WTC11 (cell line): Measurements from ENCODE around the gene TTLL12. TPM values are rescaled to one million over a fixed set of nuclear protein-coding genes. Genes with fewer than 3 reads are reported as not detected.

Experiments
- ATAC-seq: fragments of 200-7000 bp; cut with Tn5 transposase; 2 replicates; pipeline ENCODE4 v1.10.0; 2021; ENCODE audit warnings: mild to moderate bottlenecking, moderate library complexity
- CTCF ChIA-PET: fragments of 300-600 bp; sonication (Branson Sonifier 250); formaldehyde crosslinking; loops from one replicate; lab custom pipeline; 2021; ENCODE audit warnings: antibody characterized with exemption; lab: Charles Lee
- POLR2A ChIA-PET: fragments of 350-600 bp; sonication (Branson Sonifier 250); formaldehyde crosslinking; loops from one replicate; lab custom pipeline; 2021; ENCODE audit warnings: antibody characterized with exemption; lab: Charles Lee
- DNase-seq: peaks from one replicate; pipeline ENCODE4 v3.0.0; 2021; ENCODE audit warnings: low spot score
- H3K27ac Mint-ChIP-seq: 2 replicates; pipeline ENCODE4 v1.8.0; 2021; ENCODE audit warnings: mixed read lengths
- H3K27me3 Mint-ChIP-seq: 2 replicates; pipeline ENCODE4 v1.8.0; 2021; ENCODE audit warnings: low read depth, mild to moderate bottlenecking, moderate library complexity, mixed read lengths
- H3K36me3 Mint-ChIP-seq: 2 replicates; pipeline ENCODE4 v1.8.0; 2021; ENCODE audit warnings: mixed read lengths
- H3K4me1 Mint-ChIP-seq: 2 replicates; pipeline ENCODE4 v1.8.0; 2022; ENCODE audit warnings: mixed read lengths
- H3K4me3 Mint-ChIP-seq: 2 replicates; pipeline ENCODE4 v1.8.0; 2021; ENCODE audit warnings: mild to moderate bottlenecking, moderate library complexity, mixed read lengths
- H3K9me3 Mint-ChIP-seq: 2 replicates; pipeline ENCODE4 v1.8.0; 2021; ENCODE audit warnings: mixed read lengths
- E2F4 ChIP-seq: sonication (generic); formaldehyde crosslinking; IDR thresholded peaks from 2 replicates; pipeline ENCODE4 v1.8.1; 2022; ENCODE audit warnings: low read depth, mild to moderate bottlenecking, moderate library complexity, missing genetic modification reagents, borderline replicate concordance
- ELF4 ChIP-seq: sonication (generic); formaldehyde crosslinking; IDR thresholded peaks from 2 replicates; pipeline ENCODE4 v1.8.1; 2022; ENCODE audit warnings: low read depth, mild to moderate bottlenecking, moderate library complexity, missing genetic modification reagents
- EMX1 ChIP-seq: fragments of 250-450 bp; sonication (Bioruptor Pico); IDR thresholded peaks from 2 replicates; pipeline ENCODE4 v1.8.0; 2021; ENCODE audit warnings: mild to moderate bottlenecking
- ESRRA ChIP-seq: sonication (generic); formaldehyde crosslinking; IDR thresholded peaks from 2 replicates; pipeline ENCODE4 v1.8.1; 2022; ENCODE audit warnings: mild to moderate bottlenecking, missing genetic modification reagents, borderline replicate concordance
- ETV6 ChIP-seq: sonication (generic); formaldehyde crosslinking; IDR thresholded peaks from 2 replicates; pipeline ENCODE4 v1.8.1; 2022; ENCODE audit warnings: mild to moderate bottlenecking, missing genetic modification reagents
- FOXP1 ChIP-seq: sonication (generic); formaldehyde crosslinking; IDR thresholded peaks from 2 replicates; pipeline ENCODE4 v1.8.0; 2022; ENCODE audit warnings: missing genetic modification reagents, mild to moderate bottlenecking, moderate library complexity, borderline replicate concordance
- HMGA2 ChIP-seq: fragments of 250-450 bp; sonication (Bioruptor Pico); IDR thresholded peaks from 2 replicates; pipeline ENCODE4 v1.4.0; 2021; ENCODE audit warnings: mild to moderate bottlenecking, moderate library complexity
- HMGXB4 ChIP-seq: sonication (generic); formaldehyde crosslinking; IDR thresholded peaks from 2 replicates; pipeline ENCODE4 v1.8.1; 2023; ENCODE audit warnings: mild to moderate bottlenecking, moderate library complexity, missing genetic modification reagents
- IRF2 ChIP-seq: sonication (generic); formaldehyde crosslinking; IDR thresholded peaks from 2 replicates; pipeline ENCODE4 v1.8.0; 2022; ENCODE audit warnings: low read depth, missing genetic modification reagents, borderline replicate concordance
- JUN ChIP-seq: sonication (generic); formaldehyde crosslinking; IDR thresholded peaks from 2 replicates; pipeline ENCODE4 v1.8.0; 2023; ENCODE audit warnings: mild to moderate bottlenecking, missing genetic modification reagents
- RORB ChIP-seq: fragments of 250-450 bp; sonication (Bioruptor Pico); IDR thresholded peaks from 2 replicates; pipeline ENCODE4 v1.9.0; 2021; ENCODE audit warnings: mild to moderate bottlenecking
- TEAD1 ChIP-seq: sonication (generic); formaldehyde crosslinking; IDR thresholded peaks from 2 replicates; pipeline ENCODE4 v1.8.0; 2022; ENCODE audit warnings: mild to moderate bottlenecking, missing genetic modification reagents
- TP53 ChIP-seq: sonication (generic); formaldehyde crosslinking; IDR thresholded peaks from 2 replicates; pipeline ENCODE4 v1.8.1; 2023; ENCODE audit warnings: mild to moderate bottlenecking, missing genetic modification reagents
- ZMAT4 ChIP-seq: fragments of 250-450 bp; sonication (Bioruptor Pico); IDR thresholded peaks from 2 replicates; pipeline ENCODE4 v1.9.0; 2021; ENCODE audit warnings: mild to moderate bottlenecking
- total RNA-seq: library from RNA; stranded (reverse); gene quantifications from 3 replicates; pipeline ENCODE4 v1.2.3, GENCODE V29; 2021
- TF ChIP-seq, protein P1 (sequence below): fragments of 250-450 bp; sonication (Bioruptor Pico); conservative IDR thresholded peaks from 2 replicates; pipeline ENCODE4 v1.9.0; 2021; ENCODE audit warnings: mild to moderate bottlenecking
- TF ChIP-seq, protein P2 (sequence below): sonication (generic); formaldehyde crosslinking; IDR thresholded peaks from 2 replicates; pipeline ENCODE4 v1.8.0; 2023; ENCODE audit warnings: missing genetic modification reagents
- TF ChIP-seq, protein P3 (sequence below): sonication (generic); formaldehyde crosslinking; conservative IDR thresholded peaks from 2 replicates; pipeline ENCODE4 v1.8.1; 2022; ENCODE audit warnings: mild to moderate bottlenecking, missing genetic modification reagents
- TF ChIP-seq, protein P4 (sequence below): fragments of 250-450 bp; sonication (Bioruptor Pico); IDR thresholded peaks from 2 replicates; pipeline ENCODE4 v1.9.0; 2021; ENCODE audit warnings: mild to moderate bottlenecking
- TF ChIP-seq, protein P5 (sequence below): fragments of 200-600 bp; IDR thresholded peaks from 2 replicates; pipeline ENCODE4 v1.8.0; 2022; ENCODE audit warnings: antibody characterized with exemption

The TTLL12 gene
- total RNA-seq, 1 experiment from 2014 or later = 134 TPM

- TF ChIP-seq, protein P1, sequence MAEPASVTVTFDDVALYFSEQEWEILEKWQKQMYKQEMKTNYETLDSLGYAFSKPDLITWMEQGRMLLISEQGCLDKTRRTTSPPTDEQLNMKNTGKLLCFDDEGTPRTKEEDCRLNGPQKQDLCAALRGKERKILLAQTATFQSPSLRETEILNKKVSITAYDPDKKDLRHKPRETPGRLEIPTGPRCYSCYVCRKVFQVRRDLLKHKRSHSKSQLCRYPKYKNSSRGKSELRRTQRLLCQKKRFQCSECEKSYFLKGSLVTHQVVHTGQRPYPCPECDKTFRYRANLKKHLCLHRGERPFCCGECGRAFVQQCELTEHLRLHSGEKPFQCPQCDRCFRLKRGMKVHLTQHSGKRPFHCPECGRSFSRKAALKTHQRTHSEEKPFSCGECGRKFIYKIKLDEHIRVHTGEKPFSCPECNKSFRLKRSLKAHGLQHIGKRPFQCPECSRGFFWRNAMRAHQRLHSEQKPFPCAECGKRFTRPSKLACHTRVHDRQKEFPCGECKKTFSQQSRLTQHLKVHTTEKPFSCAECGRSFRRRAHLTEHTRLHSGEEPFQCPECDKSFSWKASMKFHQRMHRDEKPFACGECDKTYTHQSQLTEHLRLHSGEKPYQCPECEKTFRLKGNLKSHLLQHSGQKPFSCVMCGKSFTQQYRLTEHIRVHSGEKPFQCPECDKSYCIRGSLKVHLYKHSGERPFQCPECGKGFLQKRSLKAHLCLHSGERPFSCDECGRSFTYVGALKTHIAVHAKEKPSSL (CRISPR knock-in tag) = no peak
Observed at GRCh38 chr22:43232445-43232844, 45.5 kb upstream of the TTLL12 start (continued).

DNA sequence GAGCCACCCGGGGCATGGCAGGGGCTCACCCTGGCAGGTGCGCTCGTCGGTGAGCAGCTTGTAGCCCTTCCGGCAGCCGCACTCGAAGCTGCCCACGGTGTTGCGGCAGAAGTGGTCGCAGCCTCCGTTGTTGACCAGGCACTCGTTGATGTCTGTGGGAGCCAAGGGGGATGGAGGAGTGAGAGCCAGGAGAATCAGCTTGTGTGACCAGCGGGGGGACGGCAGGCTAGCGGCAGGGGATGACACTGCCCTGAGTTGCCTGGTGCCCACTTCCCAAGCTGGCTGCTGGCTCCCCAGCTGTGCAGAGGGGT, 44.7 kb upstream of the TTLL12 start:
- no peaks in the 10 kb centered on the region for H3K9me3 Mint-ChIP-seq
- no peak for DNase-seq
- no peaks in the 10 kb centered on the region for H3K36me3 Mint-ChIP-seq
- no peak for ATAC-seq
- H3K4me1 Mint-ChIP-seq = peaks cover 17% of the 10 kb centered on the region
- H3K4me3 Mint-ChIP-seq = no peak overlapping the region
- CTCF ChIA-PET = interaction anchor here (0.6 to 10.1 kb wide), 75 partner anchors 9 to 653 kb away, joined by 3 to 267 read pairs (median 5); partner anchors contain the start of gene SCUBE1
- no peak for TF ChIP-seq ZMAT4 (CRISPR knock-in tag)
- TF ChIP-seq FOXP1 (CRISPR knock-in tag) = no peak
- TF ChIP-seq, protein P2, sequence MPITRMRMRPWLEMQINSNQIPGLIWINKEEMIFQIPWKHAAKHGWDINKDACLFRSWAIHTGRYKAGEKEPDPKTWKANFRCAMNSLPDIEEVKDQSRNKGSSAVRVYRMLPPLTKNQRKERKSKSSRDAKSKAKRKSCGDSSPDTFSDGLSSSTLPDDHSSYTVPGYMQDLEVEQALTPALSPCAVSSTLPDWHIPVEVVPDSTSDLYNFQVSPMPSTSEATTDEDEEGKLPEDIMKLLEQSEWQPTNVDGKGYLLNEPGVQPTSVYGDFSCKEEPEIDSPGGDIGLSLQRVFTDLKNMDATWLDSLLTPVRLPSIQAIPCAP (CRISPR knock-in tag) = no peak
- TF ChIP-seq, protein P3, sequence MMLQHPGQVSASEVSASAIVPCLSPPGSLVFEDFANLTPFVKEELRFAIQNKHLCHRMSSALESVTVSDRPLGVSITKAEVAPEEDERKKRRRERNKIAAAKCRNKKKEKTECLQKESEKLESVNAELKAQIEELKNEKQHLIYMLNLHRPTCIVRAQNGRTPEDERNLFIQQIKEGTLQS = no peak
- TF ChIP-seq EMX1 = no peak
- no peak for TF ChIP-seq HMGA2 (CRISPR knock-in tag)
- TF ChIP-seq RORB (CRISPR knock-in tag) = no peak
- no peak for TF ChIP-seq JUN
- TF ChIP-seq IRF2 (CRISPR knock-in tag) = no peak
- TF ChIP-seq, all 79 proteins: peak for 0
- H3K27ac Mint-ChIP-seq = no peak overlapping the region
- POLR2A ChIA-PET = interaction anchor here (0.8 kb wide), 1 partner anchor 48 kb away, joined by 4 read pairs; no protein-coding TSS in a partner anchor
- no peaks in the 10 kb centered on the region for H3K27me3 Mint-ChIP-seq

DNA sequence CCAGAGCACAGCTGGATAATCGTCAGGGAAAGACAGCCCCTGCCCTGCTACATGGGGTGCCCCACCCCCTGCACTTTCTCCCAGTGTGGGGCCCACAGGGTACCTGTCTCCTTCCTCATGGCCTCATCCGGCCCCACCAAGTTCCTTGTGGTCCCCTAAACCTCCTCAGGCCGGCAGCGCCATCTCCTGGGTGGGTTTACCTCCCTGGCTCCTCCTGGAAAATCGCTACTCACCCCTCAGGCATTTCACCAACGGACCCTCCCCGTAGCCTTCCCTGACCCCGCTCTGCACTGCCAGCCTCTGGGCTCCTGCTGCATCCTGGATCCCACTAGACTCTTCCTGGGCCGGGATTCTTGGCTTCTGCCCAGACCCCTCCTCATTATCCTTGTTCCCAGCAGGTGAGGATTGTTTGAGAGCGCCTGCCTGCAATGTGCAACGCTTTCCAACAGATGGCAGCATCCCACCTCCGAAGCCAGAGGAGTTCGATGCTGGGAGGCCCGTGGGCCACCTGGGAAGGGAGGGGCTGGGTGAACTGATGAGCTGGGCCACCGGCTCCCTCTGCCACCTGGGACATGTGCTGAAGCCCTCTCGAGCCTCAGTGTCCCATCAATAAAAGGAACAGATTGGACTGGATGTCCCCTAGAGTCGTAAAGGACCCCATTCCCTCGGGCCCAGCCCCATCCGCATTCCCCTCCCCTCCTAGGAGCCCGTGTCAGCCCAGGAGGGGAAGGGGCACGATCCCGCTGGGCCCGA, 44.2 kb upstream of the TTLL12 start:
- Mint-ChIP-seq H3K27ac (peak overlapping the region; percentile 79), H3K4me3 (peak overlapping the region; percentile 45)

More for the DNA sequence above, 44.2 kb upstream of the TTLL12 start:
- no peaks in the 10 kb centered on the region; the same call in 1 of the 2 replicates for H3K27me3 Mint-ChIP-seq
- H3K9me3 Mint-ChIP-seq = no peaks in the 10 kb centered on the region
- ATAC-seq = peak; percentile 54
- peak; percentile 89 for DNase-seq
- peaks cover 19% of the 10 kb centered on the region for H3K4me1 Mint-ChIP-seq
- H3K36me3 Mint-ChIP-seq = no peaks in the 10 kb centered on the region
- TF ChIP-seq, protein P4, sequence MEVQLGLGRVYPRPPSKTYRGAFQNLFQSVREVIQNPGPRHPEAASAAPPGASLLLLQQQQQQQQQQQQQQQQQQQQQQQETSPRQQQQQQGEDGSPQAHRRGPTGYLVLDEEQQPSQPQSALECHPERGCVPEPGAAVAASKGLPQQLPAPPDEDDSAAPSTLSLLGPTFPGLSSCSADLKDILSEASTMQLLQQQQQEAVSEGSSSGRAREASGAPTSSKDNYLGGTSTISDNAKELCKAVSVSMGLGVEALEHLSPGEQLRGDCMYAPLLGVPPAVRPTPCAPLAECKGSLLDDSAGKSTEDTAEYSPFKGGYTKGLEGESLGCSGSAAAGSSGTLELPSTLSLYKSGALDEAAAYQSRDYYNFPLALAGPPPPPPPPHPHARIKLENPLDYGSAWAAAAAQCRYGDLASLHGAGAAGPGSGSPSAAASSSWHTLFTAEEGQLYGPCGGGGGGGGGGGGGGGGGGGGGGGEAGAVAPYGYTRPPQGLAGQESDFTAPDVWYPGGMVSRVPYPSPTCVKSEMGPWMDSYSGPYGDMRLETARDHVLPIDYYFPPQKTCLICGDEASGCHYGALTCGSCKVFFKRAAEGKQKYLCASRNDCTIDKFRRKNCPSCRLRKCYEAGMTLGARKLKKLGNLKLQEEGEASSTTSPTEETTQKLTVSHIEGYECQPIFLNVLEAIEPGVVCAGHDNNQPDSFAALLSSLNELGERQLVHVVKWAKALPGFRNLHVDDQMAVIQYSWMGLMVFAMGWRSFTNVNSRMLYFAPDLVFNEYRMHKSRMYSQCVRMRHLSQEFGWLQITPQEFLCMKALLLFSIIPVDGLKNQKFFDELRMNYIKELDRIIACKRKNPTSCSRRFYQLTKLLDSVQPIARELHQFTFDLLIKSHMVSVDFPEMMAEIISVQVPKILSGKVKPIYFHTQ (CRISPR knock-in tag) = no peak
- TF ChIP-seq ESRRA (CRISPR knock-in tag) = no peak
- peak; percentile 35; the same call in 1 of the 2 replicates for TF ChIP-seq HMGXB4 (CRISPR knock-in tag)
- no peak for TF ChIP-seq ELF4 (CRISPR knock-in tag)
- TF ChIP-seq TEAD1 (CRISPR knock-in tag) = no peak
- TF ChIP-seq E2F4 = no peak
- TF ChIP-seq, protein P5, sequence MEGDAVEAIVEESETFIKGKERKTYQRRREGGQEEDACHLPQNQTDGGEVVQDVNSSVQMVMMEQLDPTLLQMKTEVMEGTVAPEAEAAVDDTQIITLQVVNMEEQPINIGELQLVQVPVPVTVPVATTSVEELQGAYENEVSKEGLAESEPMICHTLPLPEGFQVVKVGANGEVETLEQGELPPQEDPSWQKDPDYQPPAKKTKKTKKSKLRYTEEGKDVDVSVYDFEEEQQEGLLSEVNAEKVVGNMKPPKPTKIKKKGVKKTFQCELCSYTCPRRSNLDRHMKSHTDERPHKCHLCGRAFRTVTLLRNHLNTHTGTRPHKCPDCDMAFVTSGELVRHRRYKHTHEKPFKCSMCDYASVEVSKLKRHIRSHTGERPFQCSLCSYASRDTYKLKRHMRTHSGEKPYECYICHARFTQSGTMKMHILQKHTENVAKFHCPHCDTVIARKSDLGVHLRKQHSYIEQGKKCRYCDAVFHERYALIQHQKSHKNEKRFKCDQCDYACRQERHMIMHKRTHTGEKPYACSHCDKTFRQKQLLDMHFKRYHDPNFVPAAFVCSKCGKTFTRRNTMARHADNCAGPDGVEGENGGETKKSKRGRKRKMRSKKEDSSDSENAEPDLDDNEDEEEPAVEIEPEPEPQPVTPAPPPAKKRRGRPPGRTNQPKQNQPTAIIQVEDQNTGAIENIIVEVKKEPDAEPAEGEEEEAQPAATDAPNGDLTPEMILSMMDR = peak; percentile 97
- TF ChIP-seq ETV6 (CRISPR knock-in tag) = peak; percentile 65; the same call in 1 of the 2 replicates
- peak; percentile 63; the same call in 1 of the 2 replicates for TF ChIP-seq TP53 (CRISPR knock-in tag)
- CTCF ChIA-PET = interaction anchor here (0.6 to 10.1 kb wide), 75 partner anchors 9 to 654 kb away, joined by 3 to 267 read pairs (median 5); partner anchors contain the start of gene SCUBE1
- POLR2A ChIA-PET = interaction anchor here (0.8 kb wide), 1 partner anchor 48 kb away, joined by 4 read pairs; no protein-coding TSS in a partner anchor
